SJSA1 (cell line): Measurements from ENCODE around the gene RIC1. TPM values are rescaled to one million over a fixed set of nuclear protein-coding genes. Genes with fewer than 3 reads are reported as not detected.
"Not testable (repeated sequence)": the region's sequence is repeated elsewhere in the genome, so short reads cannot be mapped to it uniquely, and the experiment has no call there.

Experiments
- DNase-seq, 2 experiments: peaks; one replicate each; pipeline ENCODE4 v3.0.0-alpha.2; 2015 to 2020; ENCODE audit warnings: low spot score in 2 of 2, low read depth in 1 of 2
- H3K27ac ChIP-seq: fragments of 250-450 bp; sonication (Bioruptor Pico); 2 replicates; pipeline ENCODE4 v1.5.1; 2020; ENCODE audit warnings: mild to moderate bottlenecking, moderate library complexity
- H3K27me3 ChIP-seq: fragments of 250-450 bp; sonication (Bioruptor Pico); replicated peaks from 2 replicates; pipeline ENCODE4 v1.5.1; 2020; ENCODE audit warnings: mild to moderate bottlenecking, moderate library complexity
- H3K36me3 ChIP-seq: fragments of 250-450 bp; sonication (Bioruptor Pico); 2 replicates; pipeline ENCODE4 v1.5.1; 2020; ENCODE audit warnings: mild to moderate bottlenecking
- H3K4me1 ChIP-seq: fragments of 250-450 bp; sonication (Bioruptor Pico); replicated peaks from 2 replicates; pipeline ENCODE4 v1.6.1; 2021; ENCODE audit warnings: mild to moderate bottlenecking
- H3K4me3 ChIP-seq: fragments of 250-450 bp; sonication (Bioruptor Pico); 2 replicates; pipeline ENCODE4 v1.5.1; 2020; ENCODE audit warnings: mild to moderate bottlenecking
- H3K9me3 ChIP-seq: fragments of 250-450 bp; sonication (Bioruptor Pico); replicated peaks from 2 replicates; pipeline ENCODE4 v1.5.1; 2020; ENCODE audit warnings: mild to moderate bottlenecking
- total RNA-seq: library from RNA; depleted of rRNA; stranded (reverse); fragments of >200 nt; shearing (Covaris generic); gene quantifications from 2 replicates; pipeline ENCODE4 v1.2.3, GENCODE V29; 2014

Gene RIC1
- total RNA-seq, 1 experiment from 2014 or later = 35.0 TPM

DNA sequence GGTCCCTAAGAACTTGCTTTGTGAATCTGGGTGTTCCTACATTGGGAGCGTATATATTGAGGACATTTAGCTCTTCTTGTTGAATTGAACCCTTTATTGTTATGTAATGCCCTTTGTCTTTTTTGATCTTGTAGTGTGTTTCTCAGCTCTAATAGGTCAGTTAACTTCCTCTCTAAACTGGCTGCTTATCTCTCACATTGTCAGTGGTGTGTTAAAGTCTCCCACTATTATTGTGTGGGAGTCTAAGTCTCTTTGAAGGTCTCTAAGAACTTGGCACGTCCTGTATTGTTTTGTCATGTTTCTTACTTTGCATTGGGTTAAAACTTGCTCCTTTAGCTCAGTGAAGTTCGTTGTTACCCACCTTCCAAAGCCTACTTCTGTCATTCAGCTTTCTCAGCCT is 36.2 kb downstream of the RIC1 start:
- H3K4me1 ChIP-seq = no peaks in the 10 kb centered on the region
- H3K36me3 ChIP-seq = peaks cover 7% of the 10 kb centered on the region; the same call in 1 of the 2 replicates
- H3K4me3 ChIP-seq = no peak overlapping the region
- no peak for DNase-seq
- no peak overlapping the region for H3K27ac ChIP-seq
- no peaks in the 10 kb centered on the region for H3K27me3 ChIP-seq
- H3K9me3 ChIP-seq = no peaks in the 10 kb centered on the region

- no peak overlapping the region for H3K4me3 ChIP-seq
- H3K27me3 ChIP-seq = no peaks in the 10 kb centered on the region
- H3K27ac ChIP-seq = no peak overlapping the region
- DNase-seq = no peak
- H3K36me3 ChIP-seq = peaks cover 3% of the 10 kb centered on the region; the same call in 1 of the 2 replicates
- no peaks in the 10 kb centered on the region for H3K4me1 ChIP-seq
- H3K9me3 ChIP-seq = no peaks in the 10 kb centered on the region
Measured at GRCh38 chr9:5667391-5667790, 38.5 kb downstream of the RIC1 start.

- no peaks in the 10 kb centered on the region for H3K4me1 ChIP-seq
- no peak for DNase-seq
- no peaks in the 10 kb centered on the region for H3K27me3 ChIP-seq
- H3K27ac ChIP-seq = no peak overlapping the region
- no peaks in the 10 kb centered on the region for H3K9me3 ChIP-seq
- peaks cover 3% of the 10 kb centered on the region; the same call in 1 of the 2 replicates for H3K36me3 ChIP-seq
- no peak overlapping the region for H3K4me3 ChIP-seq
Measured at GRCh38 chr9:5670079-5670478, 41.2 kb downstream of the RIC1 start.

- H3K36me3 ChIP-seq = no peaks in the 10 kb centered on the region
- H3K27ac ChIP-seq = no peak overlapping the region
- no peak overlapping the region for H3K4me3 ChIP-seq
- no peaks in the 10 kb centered on the region for H3K27me3 ChIP-seq
- H3K4me1 ChIP-seq = no peaks in the 10 kb centered on the region
- no peak for DNase-seq
- H3K9me3 ChIP-seq = no peaks in the 10 kb centered on the region
Measured at GRCh38 chr9:5671711-5672353, 42.9 kb downstream of the RIC1 start.

DNA sequence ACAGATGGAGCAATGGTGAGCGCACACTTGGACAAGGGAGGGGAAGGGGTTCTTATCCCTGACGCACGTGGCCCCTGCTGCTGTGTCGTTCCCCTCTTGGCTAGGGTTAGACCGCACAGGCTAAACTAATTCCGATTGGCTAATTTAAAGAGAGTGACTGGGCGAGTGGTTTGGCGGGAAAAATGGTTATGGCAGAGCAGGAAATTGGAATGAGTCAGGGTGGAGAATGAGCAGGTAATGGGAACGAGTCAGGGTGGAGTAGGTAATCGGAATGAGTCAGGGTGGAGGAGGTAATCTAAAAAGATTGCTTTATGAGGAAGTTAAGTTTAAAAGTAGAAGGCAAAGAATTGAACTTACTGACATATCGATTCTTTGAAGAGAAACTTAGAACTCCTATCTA is 46.1 kb downstream of the RIC1 start:
- H3K36me3 ChIP-seq, H3K4me3 ChIP-seq, H3K27me3 ChIP-seq, H3K27ac ChIP-seq, DNase-seq, H3K4me1 ChIP-seq, H3K9me3 ChIP-seq: not testable (repeated sequence)

DNA sequence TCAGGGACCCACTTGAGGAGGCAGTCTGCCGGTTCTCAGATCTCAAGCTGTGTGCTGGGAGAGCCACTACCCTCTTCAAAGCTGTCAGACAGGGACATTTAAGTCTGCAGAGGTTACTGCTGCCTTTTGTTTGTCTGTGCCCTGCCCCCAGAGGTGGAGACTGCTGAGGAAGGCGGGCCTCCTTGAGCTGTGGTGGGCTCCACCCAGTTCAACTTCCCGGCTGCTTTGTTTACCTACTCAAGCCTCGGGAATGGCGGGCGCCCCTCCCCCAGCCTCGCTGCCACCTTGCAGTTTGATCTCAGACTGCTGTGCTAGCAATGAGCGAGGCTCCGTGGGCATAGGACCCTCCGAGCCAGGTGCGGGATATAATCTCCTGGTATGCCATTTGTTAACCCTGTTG is 54.7 kb downstream of the RIC1 start:
- not testable (repeated sequence) for H3K4me1 ChIP-seq, H3K36me3 ChIP-seq, H3K9me3 ChIP-seq, H3K27me3 ChIP-seq, H3K4me3 ChIP-seq, H3K27ac ChIP-seq, DNase-seq

DNA sequence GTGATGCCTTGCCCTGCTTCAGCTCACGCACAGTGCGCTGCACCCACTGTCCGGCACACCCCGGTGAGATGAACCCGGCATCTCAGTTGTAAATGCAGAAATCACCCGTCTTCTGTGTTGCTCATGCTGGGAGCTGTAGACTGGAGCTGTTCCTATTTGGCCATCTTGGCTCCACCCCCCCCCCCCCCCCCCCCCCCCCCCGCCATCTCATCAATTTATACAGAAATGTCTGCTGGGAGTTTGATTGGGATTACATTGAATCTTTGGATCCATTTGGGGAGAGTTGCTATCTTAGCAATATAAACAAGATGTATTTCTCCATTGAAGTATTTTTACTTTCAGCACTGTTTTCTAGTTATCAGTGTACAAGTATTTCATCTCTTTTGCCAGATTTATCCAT is 55.2 kb downstream of the RIC1 start:
- no peak overlapping the region for H3K27ac ChIP-seq
- H3K4me3 ChIP-seq = no peak overlapping the region
- H3K27me3 ChIP-seq = no peaks in the 10 kb centered on the region
- no peaks in the 10 kb centered on the region for H3K36me3 ChIP-seq
- DNase-seq = no peak
- H3K4me1 ChIP-seq = no peaks in the 10 kb centered on the region; the same call in 1 of the 2 replicates
- H3K9me3 ChIP-seq = no peaks in the 10 kb centered on the region

DNA sequence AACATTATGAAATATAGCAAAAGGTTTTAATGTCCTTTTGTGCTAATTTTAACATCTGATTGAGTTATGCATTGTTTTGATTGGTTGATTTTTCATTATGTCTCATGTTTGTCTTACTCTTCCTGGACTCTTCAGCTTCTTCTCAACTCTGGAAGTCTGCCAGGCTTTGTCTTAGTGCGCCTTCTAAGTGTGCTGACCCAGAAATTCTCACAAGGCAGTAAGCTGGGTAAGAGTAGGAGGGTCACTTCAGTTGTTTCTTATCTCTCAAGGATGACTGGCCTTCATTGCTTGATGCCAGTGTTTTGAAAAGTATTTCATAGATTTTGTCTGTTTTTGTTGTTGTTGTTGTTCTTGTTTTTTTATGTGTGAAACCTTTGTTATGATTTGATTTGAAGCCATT is 59.2 kb downstream of the RIC1 start:
- DNase-seq = peak in 1 of 2 experiments; percentile 8
- Histone ChIP-seq H3K4me3 (no peak overlapping the region), H3K36me3 (no peaks in the 10 kb centered on the region), H3K4me1 (no peaks in the 10 kb centered on the region; the same call in 1 of the 2 replicates), H3K9me3 (no peaks in the 10 kb centered on the region), H3K27me3 (no peaks in the 10 kb centered on the region), H3K27ac (no peak overlapping the region)

DNA sequence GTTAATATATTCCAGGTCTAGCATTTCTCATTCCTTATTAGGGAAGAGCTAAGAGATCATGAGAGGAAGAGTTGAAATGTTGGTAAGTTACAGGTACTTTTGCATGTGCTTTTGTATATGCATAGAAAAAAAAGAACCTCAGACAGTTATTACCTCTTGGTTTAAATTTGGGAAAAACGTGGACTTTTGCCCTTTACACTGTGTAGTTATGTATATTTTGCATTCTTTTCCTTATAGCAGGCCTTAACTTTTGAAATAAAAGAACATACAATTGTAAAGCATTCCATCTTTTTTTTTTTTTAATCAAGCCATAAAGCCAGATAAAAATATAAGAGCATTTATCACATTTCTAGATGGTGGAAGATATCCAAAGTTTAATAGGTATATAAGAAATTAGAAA is 61.4 kb downstream of the RIC1 start:
- no peaks in the 10 kb centered on the region for H3K27me3 ChIP-seq
- no peak overlapping the region for H3K4me3 ChIP-seq
- no peak for DNase-seq
- H3K27ac ChIP-seq = no peak overlapping the region
- no peaks in the 10 kb centered on the region for H3K9me3 ChIP-seq
- no peaks in the 10 kb centered on the region for H3K36me3 ChIP-seq
- H3K4me1 ChIP-seq = no peaks in the 10 kb centered on the region; the same call in 1 of the 2 replicates

DNA sequence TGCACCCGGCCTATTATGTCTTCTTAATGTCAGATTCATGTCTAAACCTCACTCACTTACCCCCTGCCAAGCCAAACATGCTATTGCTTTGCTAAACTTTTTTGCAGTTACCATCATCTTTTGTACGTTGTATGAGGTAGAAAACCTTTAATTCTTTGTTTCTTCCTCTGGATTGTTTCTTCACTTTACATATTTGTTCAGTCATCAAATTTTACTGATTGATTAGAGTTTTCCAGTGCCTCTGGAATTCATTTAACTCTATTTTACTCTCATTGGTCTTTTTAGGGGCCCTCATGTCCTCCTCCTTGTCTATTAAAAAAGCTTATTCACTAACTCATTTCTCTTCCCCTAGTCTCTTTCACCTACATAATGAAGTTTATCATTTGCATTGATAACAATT is 67.0 kb downstream of the RIC1 start:
- H3K27me3 ChIP-seq = no peaks in the 10 kb centered on the region
- no peak overlapping the region for H3K27ac ChIP-seq
- H3K36me3 ChIP-seq = no peaks in the 10 kb centered on the region
- H3K9me3 ChIP-seq = no peaks in the 10 kb centered on the region
- H3K4me3 ChIP-seq = no peak overlapping the region
- DNase-seq = no peak
- no peaks in the 10 kb centered on the region for H3K4me1 ChIP-seq

GRCh38 chr9:5696884-5697283 is 68.0 kb downstream of the RIC1 start:
- Histone ChIP-seq H3K27me3 (no peaks in the 10 kb centered on the region), H3K27ac (no peak overlapping the region), H3K4me3 (no peak overlapping the region), H3K36me3 (no peaks in the 10 kb centered on the region), H3K4me1 (no peaks in the 10 kb centered on the region), H3K9me3 (no peaks in the 10 kb centered on the region)
- DNase-seq = no peak

GRCh38 chr9:5698004-5698403 is 69.1 kb downstream of the RIC1 start:
- no peaks in the 10 kb centered on the region for H3K36me3 ChIP-seq
- no peak for DNase-seq
- H3K27me3 ChIP-seq = no peaks in the 10 kb centered on the region
- no peaks in the 10 kb centered on the region for H3K9me3 ChIP-seq
- no peak overlapping the region for H3K4me3 ChIP-seq
- no peak overlapping the region for H3K27ac ChIP-seq
- no peaks in the 10 kb centered on the region for H3K4me1 ChIP-seq

- Histone ChIP-seq H3K9me3 (no peaks in the 10 kb centered on the region), H3K36me3 (no peaks in the 10 kb centered on the region), H3K27ac (no peak overlapping the region), H3K4me3 (no peak overlapping the region), H3K4me1 (no peaks in the 10 kb centered on the region), H3K27me3 (no peaks in the 10 kb centered on the region)
- no peak for DNase-seq
Measured at GRCh38 chr9:5698810-5699556, 70.1 kb downstream of the RIC1 start.

DNA sequence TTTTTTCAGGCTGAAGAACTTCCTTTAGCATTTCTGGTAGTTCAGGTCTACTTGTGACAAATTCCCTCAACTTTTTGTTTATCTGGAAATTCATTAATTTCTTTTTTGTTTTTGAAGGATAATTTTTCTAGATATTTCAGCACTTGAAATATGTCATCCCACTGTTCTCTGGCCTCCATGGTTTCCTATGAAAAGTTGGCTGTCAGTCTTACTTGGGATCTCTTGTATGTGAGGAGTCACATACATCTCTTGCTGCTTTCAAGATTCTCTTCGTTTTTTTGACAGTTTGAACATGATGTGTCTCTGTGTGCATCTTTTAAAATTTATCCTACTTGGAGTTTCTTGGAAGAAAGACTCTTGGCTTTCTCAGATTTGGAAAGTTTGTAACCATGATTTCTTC is 79.5 kb downstream of the RIC1 start:
- Histone ChIP-seq H3K4me1 (no peaks in the 10 kb centered on the region), H3K9me3 (no peaks in the 10 kb centered on the region), H3K4me3 (no peak overlapping the region), H3K27ac (no peak overlapping the region), H3K36me3 (peaks cover 9% of the 10 kb centered on the region), H3K27me3 (no peaks in the 10 kb centered on the region)
- DNase-seq = no peak
